ENCODE results near the gene ADAMTS4.

The ADAMTS4 gene

DNA sequence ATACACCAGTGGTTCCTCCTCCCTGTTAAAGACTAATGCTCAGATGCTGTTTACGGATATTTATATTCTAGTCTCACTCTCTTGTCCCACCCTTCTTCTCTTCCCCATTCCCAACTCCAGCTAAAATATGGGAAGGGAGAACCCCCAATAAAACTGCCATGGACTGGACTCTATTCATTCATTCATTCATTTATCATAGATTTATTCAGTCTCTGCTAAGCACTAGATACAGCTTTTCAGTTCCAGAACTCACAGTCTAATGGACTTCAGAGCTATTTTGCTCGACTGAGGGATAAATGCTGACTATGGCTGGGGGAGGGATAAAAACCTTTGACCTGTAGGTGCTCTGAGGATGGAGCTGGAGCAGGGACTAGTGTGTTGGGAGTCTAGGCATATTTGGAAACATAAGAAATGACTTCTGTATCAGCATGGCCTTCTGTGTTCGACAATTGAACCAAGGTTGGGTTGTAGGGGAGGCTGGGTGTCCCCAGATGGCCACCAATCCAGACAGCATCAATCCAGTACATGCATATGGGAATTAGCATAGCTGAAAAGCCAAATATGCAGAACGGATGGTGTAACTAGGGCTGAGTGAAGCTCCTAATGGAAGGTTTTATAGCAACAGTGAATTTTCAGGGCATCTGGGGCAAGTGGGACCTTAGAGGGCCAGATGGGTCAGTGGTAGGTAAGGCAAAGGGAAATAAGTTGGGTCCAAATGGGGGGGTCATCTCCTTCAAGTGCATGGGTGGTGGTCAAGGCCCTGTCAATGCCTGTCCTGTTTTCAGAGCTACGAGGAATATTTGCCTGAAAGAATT lies 20.4 kb upstream of the ADAMTS4 start:
- DNase-seq: no peak

DNA sequence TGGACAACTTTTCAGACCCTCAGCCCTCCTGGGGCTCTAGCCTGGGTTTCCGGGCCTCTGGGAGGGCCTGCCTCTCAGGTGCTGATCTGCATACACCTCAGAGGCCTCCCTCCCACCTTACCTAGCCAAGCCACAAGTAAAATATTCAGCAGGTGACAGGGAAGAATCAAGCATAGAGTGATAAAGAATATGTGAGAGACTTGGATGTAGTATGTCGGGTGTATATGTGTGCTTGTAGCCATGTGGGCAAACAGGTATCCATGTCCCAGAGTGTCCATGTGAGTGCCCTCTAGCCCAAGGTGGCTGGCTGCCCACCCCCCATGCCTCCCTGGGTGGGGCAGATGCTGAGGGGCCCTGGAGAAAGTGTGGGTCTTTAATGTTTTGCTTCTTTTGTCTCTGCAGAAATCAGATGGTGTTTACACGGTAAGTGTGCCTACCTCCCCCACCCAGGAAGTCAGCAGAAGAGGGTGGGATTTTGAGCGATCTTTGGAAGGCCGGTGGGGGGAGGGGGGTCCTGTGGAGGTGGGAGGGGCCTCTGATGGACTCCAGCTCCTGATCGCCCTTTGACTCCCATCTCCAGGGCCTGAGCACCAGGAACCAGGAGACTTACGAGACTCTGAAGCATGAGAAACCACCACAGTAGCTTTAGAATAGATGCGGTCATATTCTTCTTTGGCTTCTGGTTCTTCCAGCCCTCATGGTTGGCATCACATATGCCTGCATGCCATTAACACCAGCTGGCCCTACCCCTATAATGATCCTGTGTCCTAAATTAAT lies 19.6 kb upstream of the ADAMTS4 start:
- DNase-seq: no peak

DNA sequence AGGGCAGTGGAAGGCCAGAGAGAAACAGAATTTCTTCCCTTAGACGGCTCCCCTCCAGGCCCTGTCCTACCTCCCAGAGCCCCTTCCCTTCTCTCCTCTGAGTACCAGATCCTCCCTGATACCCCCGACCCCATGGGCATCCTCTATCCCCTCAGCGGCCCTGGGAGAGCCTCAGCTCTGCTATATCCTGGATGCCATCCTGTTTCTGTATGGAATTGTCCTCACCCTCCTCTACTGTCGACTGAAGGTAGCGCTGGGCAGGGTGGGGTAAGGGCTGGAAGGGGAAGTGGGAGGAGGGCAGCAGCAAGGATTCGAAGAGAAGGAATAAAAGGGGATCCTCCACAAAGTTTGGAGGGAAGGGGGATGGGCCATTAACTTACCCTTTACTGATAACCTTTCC lies 19.0 kb upstream of the ADAMTS4 start:
- no peak for DNase-seq

DNA sequence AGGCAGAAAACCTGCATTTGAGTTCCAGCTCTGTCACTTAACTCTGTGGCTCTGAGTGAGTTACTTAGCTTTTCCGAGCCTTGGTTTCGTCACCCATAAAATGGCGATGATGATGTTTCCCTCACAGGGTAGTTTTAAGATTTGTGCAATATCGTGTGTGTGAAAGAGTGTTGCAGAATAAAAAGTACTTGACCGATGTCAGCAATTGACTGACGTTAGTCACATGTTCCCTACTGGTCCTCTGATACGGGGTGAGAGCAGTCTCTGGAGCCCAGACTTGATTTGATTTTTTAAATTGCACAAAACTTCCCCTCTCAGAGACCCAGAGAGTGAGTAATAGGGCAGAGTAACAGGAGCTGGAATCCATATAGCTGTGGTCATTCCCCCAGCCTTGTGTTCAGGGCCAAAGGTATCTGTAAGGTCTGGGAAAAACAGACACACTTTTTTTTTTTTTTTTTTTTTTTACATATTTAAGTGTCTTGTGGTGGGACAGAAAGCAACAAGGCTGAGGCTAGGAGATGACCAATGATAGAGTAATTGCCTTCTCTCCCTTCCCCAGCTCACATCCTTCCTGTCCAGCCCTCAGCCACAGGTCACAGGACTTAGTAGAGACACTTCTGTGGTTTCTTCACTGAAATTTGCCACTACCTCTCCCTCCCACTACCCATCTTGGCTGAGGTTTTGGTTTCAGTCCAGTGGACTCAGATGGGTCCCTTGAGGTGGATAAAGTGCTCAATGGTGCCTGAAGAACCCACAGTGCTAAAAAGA lies 18.3 kb upstream of the ADAMTS4 start:
- no peak for DNase-seq

DNA sequence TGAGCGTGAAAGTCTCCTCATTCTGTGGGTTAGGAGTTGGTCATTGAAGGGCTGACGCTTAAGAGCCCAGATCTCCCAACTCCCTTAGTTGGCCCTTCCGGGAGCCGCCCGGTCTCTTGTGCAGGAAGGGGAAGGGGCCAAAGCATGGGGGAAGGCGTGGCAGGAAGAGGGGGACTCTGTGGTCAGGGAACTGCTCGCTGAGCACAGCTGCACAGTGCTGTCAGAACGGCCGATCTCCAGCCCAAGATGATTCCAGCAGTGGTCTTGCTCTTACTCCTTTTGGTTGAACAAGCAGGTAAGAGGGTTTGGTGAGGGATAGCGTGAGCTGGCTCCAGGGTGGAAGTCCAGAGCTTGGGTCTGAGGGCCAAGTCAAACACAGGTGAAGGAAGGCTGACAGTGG lies 16.2 kb upstream of the ADAMTS4 start, which contains the start of gene FCER1G:
TSS of gene FCER1G (plus strand) at position 220 of the 400 bp plus-strand sequence. CDS start at position 247, 27 bp downstream.
- DNase-seq: no peak

DNA sequence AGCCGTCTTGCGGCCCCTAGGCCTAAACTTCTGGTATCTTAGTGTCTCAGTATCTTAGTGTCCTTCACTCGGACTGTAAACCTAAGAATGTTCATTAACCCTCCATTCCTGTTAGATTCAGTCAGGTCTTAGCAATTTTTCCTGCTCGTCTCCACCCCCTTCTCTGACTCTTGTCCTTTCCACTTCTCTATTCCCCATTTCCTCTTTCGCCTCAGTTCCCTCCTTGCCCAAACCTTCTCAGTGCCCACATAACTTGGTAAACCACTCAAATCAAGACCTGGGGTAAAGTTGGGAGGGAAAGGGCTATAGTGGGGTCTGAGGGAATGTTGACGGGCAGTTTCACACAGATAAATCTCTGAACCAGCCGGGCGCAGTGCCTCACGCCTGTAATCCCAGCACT lies 15.5 kb upstream of the ADAMTS4 start:
- DNase-seq: no peak

DNA sequence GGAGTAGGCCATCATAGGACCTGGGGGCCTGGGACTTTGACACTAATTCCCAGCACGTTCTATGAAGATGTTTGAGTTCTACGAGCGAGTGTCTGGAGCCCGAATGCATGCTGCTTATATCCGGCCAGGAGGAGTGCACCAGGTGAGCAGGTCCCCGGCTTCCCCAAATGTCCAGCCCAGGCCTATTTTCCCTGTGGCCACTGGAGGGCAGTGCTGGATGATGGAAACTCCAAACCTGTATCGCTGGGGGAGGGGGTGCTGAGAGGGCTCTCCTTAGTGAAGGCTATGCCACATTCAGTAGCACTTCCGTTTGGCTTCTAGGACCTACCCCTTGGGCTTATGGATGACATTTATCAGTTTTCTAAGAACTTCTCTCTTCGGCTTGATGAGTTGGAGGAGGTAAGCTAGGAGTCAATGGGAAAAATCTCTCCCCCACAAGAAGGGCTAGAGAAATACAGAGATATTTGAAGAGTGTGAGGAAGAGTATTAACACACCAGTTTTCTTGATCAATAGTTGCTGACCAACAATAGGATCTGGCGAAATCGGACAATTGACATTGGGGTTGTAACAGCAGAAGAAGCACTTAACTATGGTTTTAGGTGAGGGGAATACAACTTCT lies 11.0 kb upstream of the ADAMTS4 start:
- peak; percentile 79 for DNase-seq

DNA sequence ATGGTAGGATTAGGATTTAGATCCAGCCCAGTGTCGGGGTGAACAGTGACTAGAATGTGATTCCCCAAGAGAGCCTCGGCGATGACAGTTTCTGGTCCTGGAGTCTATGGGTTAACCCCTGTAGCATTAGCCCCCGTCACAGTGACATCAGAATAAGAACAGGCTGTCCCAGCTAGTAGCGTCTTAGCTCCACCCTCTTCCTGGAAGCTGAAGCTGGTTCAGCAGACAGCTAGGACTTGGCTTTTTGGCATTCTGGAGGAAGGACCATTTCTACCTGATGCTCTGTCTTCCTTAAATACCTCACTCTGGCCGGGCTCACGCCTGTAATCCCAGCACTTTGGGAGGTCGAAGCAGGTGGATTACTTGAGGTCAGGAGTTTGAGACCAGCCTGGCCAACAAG lies 8.3 kb upstream of the ADAMTS4 start:
- no peak for DNase-seq

DNA sequence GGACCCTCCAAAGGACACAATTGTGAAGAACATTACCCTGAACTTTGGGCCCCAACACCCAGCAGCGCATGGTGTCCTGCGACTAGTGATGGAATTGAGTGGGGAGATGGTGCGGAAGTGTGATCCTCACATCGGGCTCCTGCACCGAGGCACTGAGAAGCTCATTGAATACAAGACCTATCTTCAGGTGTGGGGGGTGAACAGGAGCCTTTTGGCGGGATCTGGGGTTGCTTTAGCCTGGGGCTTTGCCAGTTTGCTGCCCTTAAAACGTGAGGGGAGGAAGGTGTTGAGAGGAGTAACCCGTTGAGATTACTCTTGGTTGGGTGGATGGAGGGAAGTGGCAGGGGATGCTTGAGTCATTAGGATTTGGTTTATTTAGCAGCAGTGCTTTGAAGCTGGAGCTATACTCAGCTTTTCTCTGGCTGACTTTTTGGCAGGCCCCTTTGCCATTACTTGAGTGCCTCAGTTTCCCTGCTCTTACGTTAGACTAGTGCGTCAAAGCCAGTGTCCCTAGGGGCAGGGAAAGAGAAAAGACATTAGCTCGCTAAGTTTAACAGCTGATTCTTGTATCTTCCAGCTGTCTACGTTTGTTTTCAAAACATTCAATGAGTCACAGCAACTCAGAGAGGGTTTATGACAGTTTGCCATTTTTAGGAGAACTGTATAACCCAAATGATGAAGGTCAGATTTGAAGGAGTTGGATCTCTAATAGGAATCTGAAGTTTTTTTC lies 7.7 kb upstream of the ADAMTS4 start:
- DNase-seq: no peak

DNA sequence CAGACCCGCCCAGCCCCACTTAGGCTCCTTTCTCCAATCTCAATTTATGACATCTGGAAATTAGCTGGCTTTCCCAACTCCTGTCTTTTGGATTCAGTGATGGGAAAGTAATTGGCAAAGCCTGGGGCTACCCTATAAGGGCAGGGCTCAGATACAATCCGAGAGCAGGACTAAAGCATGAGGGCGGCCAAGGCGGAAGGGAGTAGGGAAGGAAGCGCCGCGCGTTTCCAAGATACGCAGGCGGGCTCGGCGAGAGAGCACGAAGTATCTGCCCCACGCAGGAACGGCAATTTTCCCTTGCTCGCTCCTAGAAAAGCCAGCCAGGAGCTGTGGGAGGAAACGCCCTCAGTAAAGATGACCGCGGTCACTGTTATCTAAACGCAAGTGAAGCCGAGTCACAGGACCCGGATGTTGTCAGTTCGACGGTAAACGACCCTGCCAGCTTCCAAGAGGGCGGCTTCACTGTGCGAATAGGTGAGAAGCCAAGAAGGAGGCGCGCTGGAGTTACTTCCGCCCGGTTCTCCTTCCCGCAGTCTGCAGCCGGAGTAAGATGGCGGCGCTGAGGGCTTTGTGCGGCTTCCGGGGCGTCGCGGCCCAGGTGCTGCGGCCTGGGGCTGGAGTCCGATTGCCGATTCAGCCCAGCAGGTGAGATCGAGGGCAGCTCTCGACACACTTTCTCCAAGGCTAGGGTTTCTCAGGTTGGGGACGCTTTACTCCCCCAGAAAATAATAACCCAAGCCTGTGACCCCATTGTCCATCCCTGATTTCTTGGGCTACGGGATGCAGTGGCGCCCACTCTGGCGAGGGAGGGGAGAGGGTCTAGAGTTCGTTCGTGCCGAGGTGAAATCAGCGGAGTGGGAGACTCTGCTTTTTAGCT lies 3.2 kb upstream of the ADAMTS4 start, which contains the start of gene NDUFS2:
TSS of gene NDUFS2 (plus strand) at position 532 of the 877 bp plus-strand sequence. CDS start at position 551, 19 bp downstream.
- peak; percentile 97 for DNase-seq

DNA sequence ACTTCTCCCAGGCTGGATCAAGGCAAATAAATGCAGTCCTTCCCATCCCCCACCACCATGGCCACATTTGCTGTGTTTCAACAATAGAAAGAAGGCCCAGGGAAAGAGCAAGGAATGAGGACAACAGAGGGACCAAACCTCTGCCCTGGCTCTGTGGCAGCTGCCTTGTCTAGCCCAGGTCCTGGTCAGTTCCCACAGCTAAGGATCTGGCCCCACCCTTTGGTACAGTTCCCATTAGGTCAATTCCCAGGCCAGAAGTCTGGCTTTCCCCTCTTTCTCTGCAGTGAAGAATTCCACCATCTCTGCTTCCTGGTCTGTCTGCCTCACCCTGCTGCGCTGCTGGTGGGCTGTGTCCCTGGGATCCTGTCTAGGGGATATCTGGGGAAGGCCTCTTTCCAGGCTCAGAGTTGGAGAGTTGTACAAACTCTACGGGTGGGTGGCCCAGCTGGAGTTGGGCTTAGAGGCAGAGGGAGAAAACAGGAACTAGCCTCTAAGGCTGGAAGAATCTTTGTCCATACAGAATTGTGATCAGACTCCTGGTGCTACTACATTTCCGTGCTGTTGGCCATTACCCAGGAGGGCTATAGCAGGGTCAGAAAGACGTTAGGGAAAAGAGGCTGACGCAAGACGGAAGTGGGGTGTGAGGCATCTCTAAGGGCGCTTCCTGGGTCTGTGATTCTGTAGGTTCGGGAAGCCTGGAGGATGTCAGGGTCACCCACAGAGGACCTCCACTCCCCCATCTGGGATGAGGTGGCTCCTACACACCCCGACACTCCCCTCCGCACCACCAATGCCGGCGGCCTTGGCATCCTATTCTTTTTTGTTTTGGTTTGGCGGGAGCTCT lies 2.4 kb upstream of the ADAMTS4 start:
- DNase-seq: no peak

DNA sequence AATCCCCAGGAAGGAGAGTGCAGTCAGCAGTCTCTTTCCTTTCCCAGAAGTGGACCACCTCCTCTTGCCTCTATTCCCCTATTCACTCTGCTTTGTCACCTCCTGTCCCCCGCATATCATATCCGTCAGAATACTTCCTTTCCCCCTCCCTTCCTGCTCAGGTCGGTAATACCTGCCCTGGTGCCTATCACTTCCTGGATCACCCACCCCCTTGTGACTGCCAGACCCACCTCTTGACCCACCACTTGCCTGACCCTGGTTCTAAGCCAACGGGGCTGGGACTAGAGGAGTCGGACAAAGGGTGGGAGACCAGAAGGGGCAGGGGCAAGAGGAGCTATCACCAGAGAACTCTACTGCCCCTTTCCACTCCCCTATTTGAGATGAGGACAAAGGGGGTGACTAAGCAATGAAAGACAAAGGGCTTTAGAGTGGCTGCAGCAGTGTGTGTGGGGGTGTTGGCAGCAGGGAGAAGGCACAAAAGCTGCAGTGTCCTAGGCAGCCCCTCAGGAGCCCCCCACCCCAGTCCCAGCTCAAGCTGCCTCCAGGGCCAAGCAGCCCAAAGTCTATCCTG lies 1.7 kb upstream of the ADAMTS4 start:
- peak; percentile 44 for DNase-seq

DNA sequence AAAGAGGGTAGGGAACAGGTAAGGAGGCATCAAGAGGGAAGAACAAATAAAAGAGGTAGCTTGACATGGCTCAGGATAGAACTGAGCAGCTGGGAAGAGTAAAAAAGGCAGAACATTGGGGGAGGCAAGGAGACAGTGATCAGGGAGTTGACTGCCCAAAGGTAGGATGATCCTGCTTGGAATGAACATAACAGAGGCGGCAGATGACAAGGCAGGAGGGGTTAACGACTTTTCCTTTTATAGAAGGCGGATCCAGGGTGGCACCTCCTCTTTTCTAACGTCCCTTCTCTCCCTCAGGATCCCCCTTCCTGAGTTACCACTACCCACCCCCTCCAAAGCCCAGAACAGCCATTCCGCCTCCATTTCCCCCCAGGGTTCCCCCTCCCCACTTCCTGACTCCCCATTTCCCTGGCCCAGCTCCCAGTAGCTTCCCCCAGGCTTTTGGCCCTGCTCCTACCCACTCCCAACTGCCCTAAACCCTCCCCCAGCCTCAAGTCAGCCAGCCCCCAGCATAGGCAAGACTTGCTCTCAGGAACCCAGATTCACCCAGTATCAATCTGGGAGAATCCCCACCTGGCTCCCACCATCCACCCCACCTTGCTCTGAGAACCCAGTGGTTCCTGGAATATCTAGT lies 769 bp upstream of the ADAMTS4 start:
- no peak for DNase-seq

DNA sequence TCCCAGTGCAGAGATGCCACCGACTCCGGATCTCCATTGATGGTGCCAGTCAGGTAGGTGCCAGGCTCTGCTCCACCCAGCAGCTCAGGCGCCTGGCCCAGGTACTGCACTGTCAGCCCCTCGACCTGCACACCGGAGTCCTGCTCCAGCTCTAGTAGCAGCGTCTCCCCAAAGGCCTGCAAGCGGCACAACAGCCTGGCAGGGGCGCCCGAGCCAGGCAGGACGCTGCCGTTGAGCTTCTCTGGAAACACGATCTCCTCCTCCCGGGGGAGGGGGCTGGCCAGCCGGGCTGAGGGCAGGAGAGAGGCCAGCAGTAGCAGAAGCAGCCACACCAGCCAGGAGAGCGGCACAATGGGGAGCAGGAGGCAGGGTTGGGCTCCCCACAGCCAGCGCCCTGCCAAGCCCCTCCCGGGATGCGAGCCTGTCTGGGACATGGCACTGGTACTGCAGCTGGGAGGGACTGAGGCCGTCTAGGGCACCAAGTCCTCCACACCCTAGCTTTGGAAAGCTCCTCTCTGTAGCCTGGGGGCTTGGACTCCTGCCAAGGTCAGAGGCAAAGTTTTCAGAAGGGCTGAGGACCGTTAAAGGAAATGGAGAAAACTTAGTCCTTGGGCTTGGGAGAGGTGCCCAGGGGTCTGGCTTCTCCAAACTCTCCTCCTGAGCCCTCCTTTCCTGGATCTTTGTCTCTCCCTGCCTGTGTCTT lies 509 bp downstream of the ADAMTS4 start:
- no peak for DNase-seq

DNA sequence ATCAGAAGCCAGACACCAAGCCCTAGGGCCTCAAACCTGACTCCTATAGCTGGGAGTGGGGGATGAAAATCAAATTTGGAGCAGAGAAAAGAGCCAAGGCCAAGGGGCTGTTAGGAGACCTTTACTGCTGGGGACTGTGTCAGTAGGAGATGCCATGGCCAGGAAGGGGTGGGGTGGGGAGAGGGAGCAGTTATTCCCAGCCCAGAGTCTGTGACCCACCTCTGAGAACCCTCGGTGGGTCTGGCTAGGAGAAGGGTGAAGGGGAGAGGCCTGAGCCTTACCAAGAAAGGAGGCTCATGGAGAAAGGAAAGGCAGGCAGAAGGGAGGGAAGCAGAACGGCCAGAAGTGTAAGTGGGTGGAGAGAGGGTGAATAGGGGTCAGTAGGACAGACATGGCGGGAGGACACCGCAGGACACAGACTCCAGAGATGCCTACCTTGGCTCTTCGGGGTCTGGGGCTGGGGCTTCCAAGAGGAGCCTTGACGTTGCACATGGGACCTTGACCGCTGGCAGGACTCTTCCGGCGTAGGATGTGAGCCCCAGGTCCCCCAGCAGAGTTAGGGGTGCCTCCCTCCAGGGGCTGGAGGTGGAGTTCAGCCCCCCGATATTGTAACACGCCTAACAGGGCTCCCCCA lies 1.2 kb downstream of the ADAMTS4 start:
- no peak for DNase-seq

DNA sequence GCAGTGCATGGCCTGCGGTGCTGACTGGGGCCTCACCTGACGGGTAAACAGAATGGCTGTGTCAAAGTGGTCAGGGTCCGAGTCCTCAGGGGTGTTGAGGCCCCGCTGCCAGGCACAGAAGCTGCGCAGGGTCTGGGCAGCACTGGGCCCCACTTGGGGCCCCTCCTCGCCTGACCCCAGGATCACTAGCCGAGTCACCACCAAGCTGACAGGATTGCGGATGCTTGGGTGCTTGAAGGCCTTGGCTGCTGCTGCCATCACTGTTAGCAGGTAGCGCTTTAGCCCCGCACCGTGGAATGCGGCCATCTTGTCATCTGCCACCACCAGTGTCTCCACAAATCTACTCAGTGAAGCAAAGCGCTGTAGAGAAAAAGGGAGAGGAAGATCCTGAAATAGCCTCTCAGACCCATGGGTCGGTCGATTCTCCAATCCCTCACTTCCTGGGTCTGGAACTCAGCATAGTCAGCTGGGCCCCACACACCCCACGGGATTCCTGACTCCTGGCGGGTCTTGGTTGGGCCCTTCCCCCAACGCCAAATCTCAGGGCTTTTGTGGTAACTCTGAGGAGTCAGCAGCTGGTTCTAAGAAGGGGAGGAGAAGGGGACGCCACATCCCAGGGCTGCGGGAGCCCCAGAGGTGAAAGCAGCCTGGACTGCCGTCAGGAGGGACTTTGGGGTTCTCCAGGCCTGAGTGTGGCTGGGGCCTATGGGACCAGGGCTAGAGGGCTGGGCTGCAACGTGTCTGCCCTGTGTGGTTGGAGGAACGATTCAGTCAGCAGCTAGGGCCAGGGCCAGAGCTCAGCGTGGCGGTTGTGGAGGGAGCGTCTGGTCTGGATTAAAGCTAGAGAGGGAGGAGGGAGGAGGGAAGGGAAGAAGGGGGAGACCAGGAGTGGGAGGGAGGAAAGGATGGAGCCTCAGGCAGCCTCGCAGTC lies 2.1 kb downstream of the ADAMTS4 start:
- DNase-seq: no peak

DNA sequence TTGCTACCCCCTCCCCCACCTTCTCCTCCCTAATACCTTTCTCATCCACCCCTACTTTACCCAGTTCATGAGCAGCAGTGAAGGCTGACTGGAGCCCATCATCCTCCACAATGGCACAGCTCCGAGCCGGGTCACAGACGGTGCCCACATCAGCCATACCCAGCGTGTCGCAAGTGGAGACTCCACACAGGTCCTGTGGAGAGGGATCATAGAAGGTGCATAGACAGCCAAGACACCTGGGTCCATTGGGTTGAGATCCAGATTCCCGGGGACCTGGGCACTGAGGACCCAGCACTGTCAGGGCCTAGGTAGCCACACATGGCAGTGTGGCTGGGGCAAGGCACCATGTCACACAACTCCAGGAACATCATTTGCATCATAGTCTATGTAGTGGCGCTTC lies 2.7 kb downstream of the ADAMTS4 start:
- DNase-seq: no peak
